A549 (cell line): ENCODE results near the gene GRID1. TPM values are rescaled to one million over a fixed set of nuclear protein-coding genes. Genes with fewer than 3 reads are reported as not detected.

Experiments
- ATAC-seq, 2 experiments: fragments of 200-7000 bp in 1 of 2; fragments of >200 bp in 1 of 2; cut with Nextera tagmentation in 1 of 2; cut with Tn5 transposase in 1 of 2; 3 replicates each; pipeline versions ENCODE4 v1.8.0 to v1.9.1; 2018 to 2020; ENCODE audit warnings: mild to moderate bottlenecking in 1 of 2, moderate library complexity in 1 of 2
- CTCF ChIA-PET: fragments of 300-600 bp; sonication (Branson Sonifier 250); formaldehyde crosslinking; extraction: SDS; loops from one replicate; lab custom pipeline; 2021; ENCODE audit warnings: antibody characterized with exemption, inconsistent platforms; lab: Yijun Ruan, JAX
- POLR2A ChIA-PET: fragments of 350-600 bp; formaldehyde crosslinking; extraction: SDS; loops from one replicate; lab custom pipeline; 2021; ENCODE audit warnings: antibody characterized with exemption, inconsistent platforms; lab: Yijun Ruan, JAX
- DNase-seq, 2 experiments: peaks; one replicate each; pipeline versions ENCODE4 v3.0.0 to v3.0.0-alpha.2; 2011 to 2016; ENCODE audit warnings: low read depth in 1 of 2, low spot score in 1 of 2
- FAIRE-seq: peaks from 2 replicates; lab custom pipeline; 2011; peaks lifted over from hg19 to GRCh38; lab: Jason Lieb, UNC
- H3K27ac ChIP-seq, 2 experiments: fragments of >200 bp; sonication (Bioruptor Twin); formaldehyde crosslinking; 3 replicates each; pipeline ENCODE4 v1.5.1; 2016 to 2017
- H3K4me1 ChIP-seq: fragments of >200 bp; sonication (Bioruptor Twin); formaldehyde crosslinking; 3 replicates; pipeline ENCODE4 v1.6.1; 2016
- H3K4me2 ChIP-seq: fragments of >200 bp; sonication (Bioruptor Twin); formaldehyde crosslinking; 3 replicates; pipeline ENCODE4 v1.6.1; 2016
- H3K4me3 ChIP-seq: fragments of >200 bp; sonication (Bioruptor Twin); formaldehyde crosslinking; 3 replicates; pipeline ENCODE4 v1.5.1; 2016
- H3K9me3 ChIP-seq: fragments of >200 bp; sonication (Bioruptor Twin); formaldehyde crosslinking; 3 replicates; pipeline ENCODE4 v1.6.1; 2016
- EHF ChIP-seq: fragments of 250-450 bp; sonication (Bioruptor Pico); IDR thresholded peaks from 2 replicates; pipeline ENCODE4 v1.5.0; 2020; ENCODE audit warnings: mild to moderate bottlenecking
- EP300 ChIP-seq, 2 experiments: fragments of >200 bp; sonication (Bioruptor Twin); formaldehyde crosslinking; IDR thresholded peaks; 2 replicates in 1 of 2; 3 replicates in 1 of 2; pipeline ENCODE4 v1.6.1; 2016 to 2017
- FOSB ChIP-seq: fragments of 250-450 bp; sonication (Bioruptor Pico); IDR thresholded peaks from 2 replicates; pipeline ENCODE4 v1.5.0; 2020; ENCODE audit warnings: mild to moderate bottlenecking, moderate library complexity
- FOXS1 ChIP-seq: fragments of 250-450 bp; sonication (Bioruptor Pico); IDR thresholded peaks from 2 replicates; pipeline ENCODE4 v1.5.0; 2020; ENCODE audit warnings: mild to moderate bottlenecking, moderate library complexity
- HDAC2 ChIP-seq: fragments of 200-600 bp; sonication (generic); IDR thresholded peaks from 2 replicates; pipeline ENCODE4 v1.6.1; 2016
- JUN ChIP-seq, 2 experiments: fragments of >200 bp; sonication (Bioruptor Twin); formaldehyde crosslinking; IDR thresholded peaks; 2 replicates in 1 of 2; 3 replicates in 1 of 2; pipeline ENCODE4 v1.6.1; 2016 to 2017
- JUNB ChIP-seq: fragments of >200 bp; sonication (Bioruptor Twin); formaldehyde crosslinking; IDR thresholded peaks from 2 replicates; pipeline ENCODE4 v1.6.1; 2016
- MYC ChIP-seq: IDR thresholded peaks from 2 replicates; pipeline ENCODE4 v1.6.1; 2012; ENCODE audit warnings: mild to moderate bottlenecking, inconsistent platforms, low read length, improper control_type of control experiment, borderline replicate concordance
- NPAS2 ChIP-seq: fragments of 250-450 bp; sonication (Bioruptor Pico); IDR thresholded peaks from 2 replicates; pipeline ENCODE4 v1.8.0; 2022; ENCODE audit warnings: mild to moderate bottlenecking, moderate library complexity, borderline replicate concordance
- NR3C1 ChIP-seq: fragments of >200 bp; sonication (Bioruptor Twin); formaldehyde crosslinking; IDR thresholded peaks from 3 replicates; pipeline ENCODE4 v1.6.1; 2017
- RAD21 ChIP-seq, 2 experiments: fragments of >200 bp in 1 of 2; sonication (Bioruptor Twin) in 1 of 2; formaldehyde crosslinking in 1 of 2; IDR thresholded peaks in 1 of 2; conservative IDR thresholded peaks in 1 of 2; 2 replicates in 1 of 2; 3 replicates in 1 of 2; pipeline ENCODE4 v1.6.1; 2012 to 2018; ENCODE audit warnings: inconsistent platforms in 1 of 2
- RCOR1 ChIP-seq: fragments of 150-350 bp; IDR thresholded peaks from 2 replicates; pipeline ENCODE4 v1.6.1; 2014; ENCODE audit warnings: antibody characterized with exemption, low read length, low read depth
- RNF2 ChIP-seq: fragments of 200-600 bp; sonication (generic); IDR thresholded peaks from 2 replicates; pipeline ENCODE4 v1.6.1; 2016; ENCODE audit warnings: low read depth, mild to moderate bottlenecking, antibody characterized with exemption, moderate library complexity, borderline replicate concordance
- TFCP2L1 ChIP-seq: fragments of 250-450 bp; sonication (Bioruptor Pico); IDR thresholded peaks from 2 replicates; pipeline ENCODE4 v1.5.0; 2021; ENCODE audit warnings: mild to moderate bottlenecking
- ZNF302 ChIP-seq: fragments of 250-450 bp; sonication (Bioruptor Pico); IDR thresholded peaks from 2 replicates; pipeline ENCODE4 v1.9.0; 2021; ENCODE audit warnings: inconsistent platforms, mild to moderate bottlenecking, moderate library complexity
- ZSCAN20 ChIP-seq: fragments of 250-450 bp; sonication (Bioruptor Pico); IDR thresholded peaks from 2 replicates; pipeline ENCODE4 v1.8.0; 2022; ENCODE audit warnings: mild to moderate bottlenecking, moderate library complexity
- WGBS: methylation state at CpG from one replicate; pipeline ENCODE4 v1.1.6; 2017; ENCODE audit errors: missing lambda C conversion rate; 5-methylcytosine and 5-hydroxymethylcytosine counted together
- polyA plus RNA-seq, 4 experiments: library from polyadenylated mRNA; depleted of rRNA in 3 of 4; stranded (reverse); fragments of >200 nt; fragmentation: RNase III in 1 of 4; extraction: RNeasy Plus Mini Kit Qiagen cat#74134 plus additional on column Dnase treatment in 1 of 4; gene quantifications; 2 replicates in 3 of 4; 3 replicates in 1 of 4; pipeline ENCODE4 v1.2.3, GENCODE V29; 2011 to 2017
- TF ChIP-seq, protein P1 (sequence below): fragments of 150-350 bp; IDR thresholded peaks from 2 replicates; pipeline ENCODE4 v1.6.1; 2014; ENCODE audit warnings: low read depth, mild to moderate bottlenecking, low read length
- TF ChIP-seq, protein P2 (sequence below): fragments of 250-450 bp; sonication (Bioruptor Pico); IDR thresholded peaks from 2 replicates; pipeline ENCODE4 v1.5.0; 2021; ENCODE audit warnings: mild to moderate bottlenecking, moderate library complexity, borderline replicate concordance
- TF ChIP-seq, protein P3 (sequence below): fragments of >200 bp; sonication (Bioruptor Twin); formaldehyde crosslinking; IDR thresholded peaks from 3 replicates; pipeline ENCODE4 v1.6.1; 2016
- TF ChIP-seq, protein P4 (sequence below): IDR thresholded peaks from 2 replicates; pipeline ENCODE4 v1.6.1; 2012

Gene GRID1
- polyA plus RNA-seq, 2 of the 4 experiments (the other 2 are of a cell fraction): 0.14 to 0.30 TPM

DNA sequence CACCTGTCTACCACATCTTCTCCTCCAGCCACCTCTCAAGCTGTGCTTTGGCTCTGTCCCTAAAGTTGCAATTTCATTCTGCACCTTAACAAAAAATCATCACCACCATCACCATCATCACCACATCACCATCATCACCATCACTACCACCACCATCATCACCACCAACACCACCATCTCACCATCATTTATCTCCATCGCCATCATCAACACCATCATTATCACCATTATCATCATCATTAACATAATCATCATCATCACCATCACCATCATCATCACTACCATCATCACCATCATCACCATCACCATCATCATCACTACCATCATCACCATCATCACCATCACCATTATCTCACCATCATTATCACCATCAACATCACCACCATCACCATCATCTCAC, 245.4 kb downstream of the GRID1 start:
- Histone ChIP-seq H3K4me1 (no peaks in the 10 kb centered on the region), H3K9me3 (no peaks in the 10 kb centered on the region), H3K4me2 (no peak overlapping the region), H3K27ac (no peak overlapping the region), H3K4me3 (no peak overlapping the region)
- ATAC-seq: no peak
- FAIRE-seq: no peak
- CTCF ChIA-PET: no interaction called here
- TF ChIP-seq, protein P1, sequence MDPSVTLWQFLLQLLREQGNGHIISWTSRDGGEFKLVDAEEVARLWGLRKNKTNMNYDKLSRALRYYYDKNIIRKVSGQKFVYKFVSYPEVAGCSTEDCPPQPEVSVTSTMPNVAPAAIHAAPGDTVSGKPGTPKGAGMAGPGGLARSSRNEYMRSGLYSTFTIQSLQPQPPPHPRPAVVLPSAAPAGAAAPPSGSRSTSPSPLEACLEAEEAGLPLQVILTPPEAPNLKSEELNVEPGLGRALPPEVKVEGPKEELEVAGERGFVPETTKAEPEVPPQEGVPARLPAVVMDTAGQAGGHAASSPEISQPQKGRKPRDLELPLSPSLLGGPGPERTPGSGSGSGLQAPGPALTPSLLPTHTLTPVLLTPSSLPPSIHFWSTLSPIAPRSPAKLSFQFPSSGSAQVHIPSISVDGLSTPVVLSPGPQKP: no peak
- TF ChIP-seq NPAS2 (CRISPR knock-in tag): no peak
- TF ChIP-seq FOXS1 (CRISPR knock-in tag): no peak
- TF ChIP-seq, protein P2, sequence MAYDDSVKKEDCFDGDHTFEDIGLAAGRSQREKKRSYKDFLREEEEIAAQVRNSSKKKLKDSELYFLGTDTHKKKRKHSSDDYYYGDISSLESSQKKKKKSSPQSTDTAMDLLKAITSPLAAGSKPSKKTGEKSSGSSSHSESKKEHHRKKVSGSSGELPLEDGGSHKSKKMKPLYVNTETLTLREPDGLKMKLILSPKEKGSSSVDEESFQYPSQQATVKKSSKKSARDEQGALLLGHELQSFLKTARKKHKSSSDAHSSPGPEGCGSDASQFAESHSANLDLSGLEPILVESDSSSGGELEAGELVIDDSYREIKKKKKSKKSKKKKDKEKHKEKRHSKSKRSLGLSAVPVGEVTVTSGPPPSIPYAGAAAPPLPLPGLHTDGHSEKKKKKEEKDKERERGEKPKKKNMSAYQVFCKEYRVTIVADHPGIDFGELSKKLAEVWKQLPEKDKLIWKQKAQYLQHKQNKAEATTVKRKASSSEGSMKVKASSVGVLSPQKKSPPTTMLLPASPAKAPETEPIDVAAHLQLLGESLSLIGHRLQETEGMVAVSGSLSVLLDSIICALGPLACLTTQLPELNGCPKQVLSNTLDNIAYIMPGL (CRISPR knock-in tag): no peak
- TF ChIP-seq EP300 (IDR thresholded peaks at IDR 0.05): no peak
- TF ChIP-seq RAD21 (conservative IDR thresholded peaks at IDR 0.05 in 1 of 2, IDR thresholded peaks at IDR 0.05 in 1 of 2): no peak
- TF ChIP-seq, protein P3, sequence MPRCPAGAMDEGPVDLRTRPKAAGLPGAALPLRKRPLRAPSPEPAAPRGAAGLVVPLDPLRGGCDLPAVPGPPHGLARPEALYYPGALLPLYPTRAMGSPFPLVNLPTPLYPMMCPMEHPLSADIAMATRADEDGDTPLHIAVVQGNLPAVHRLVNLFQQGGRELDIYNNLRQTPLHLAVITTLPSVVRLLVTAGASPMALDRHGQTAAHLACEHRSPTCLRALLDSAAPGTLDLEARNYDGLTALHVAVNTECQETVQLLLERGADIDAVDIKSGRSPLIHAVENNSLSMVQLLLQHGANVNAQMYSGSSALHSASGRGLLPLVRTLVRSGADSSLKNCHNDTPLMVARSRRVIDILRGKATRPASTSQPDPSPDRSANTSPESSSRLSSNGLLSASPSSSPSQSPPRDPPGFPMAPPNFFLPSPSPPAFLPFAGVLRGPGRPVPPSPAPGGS: no peak
- TF ChIP-seq HDAC2: no peak
- TF ChIP-seq RNF2: no peak
- TF ChIP-seq FOSB (CRISPR knock-in tag): no peak
- TF ChIP-seq ZNF302 (CRISPR knock-in tag): no peak
- TF ChIP-seq RCOR1: no peak
- TF ChIP-seq MYC: no peak
- WGBS: 84% methylated on average over 1 of the region's 1 CpG
- POLR2A ChIA-PET: no interaction called here
- no peak for DNase-seq

DNA sequence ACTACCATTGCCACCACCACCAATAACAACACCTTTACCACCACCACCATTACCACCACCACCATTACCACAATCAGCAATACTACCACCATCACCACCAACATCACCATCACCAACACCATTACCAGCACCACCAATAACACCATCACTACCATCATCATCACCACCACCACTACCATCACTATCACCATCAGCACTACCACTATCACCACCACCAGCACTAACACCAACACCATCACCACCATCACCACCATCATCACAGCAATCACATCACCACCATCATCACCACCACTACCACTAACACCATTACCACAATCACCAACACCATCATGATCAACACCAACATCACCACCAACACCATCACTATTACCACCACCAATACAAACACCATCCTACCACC, 249.5 kb downstream of the GRID1 start:
- ChIA-PET CTCF (no interaction called here), POLR2A (no interaction called here)
- TF ChIP-seq TFCP2L1 (CRISPR knock-in tag) (no peak), ZNF302 (CRISPR knock-in tag) (no peak), FOXS1 (CRISPR knock-in tag) (no peak)
- H3K4me3 ChIP-seq: no peak overlapping the region
- ATAC-seq (no peak), FAIRE-seq (no peak), DNase-seq (no peak)
- no peaks in the 10 kb centered on the region for H3K9me3 ChIP-seq
- H3K27ac ChIP-seq: no peak overlapping the region
- H3K4me2 ChIP-seq: no peak overlapping the region
- H3K4me1 ChIP-seq: no peaks in the 10 kb centered on the region

DNA sequence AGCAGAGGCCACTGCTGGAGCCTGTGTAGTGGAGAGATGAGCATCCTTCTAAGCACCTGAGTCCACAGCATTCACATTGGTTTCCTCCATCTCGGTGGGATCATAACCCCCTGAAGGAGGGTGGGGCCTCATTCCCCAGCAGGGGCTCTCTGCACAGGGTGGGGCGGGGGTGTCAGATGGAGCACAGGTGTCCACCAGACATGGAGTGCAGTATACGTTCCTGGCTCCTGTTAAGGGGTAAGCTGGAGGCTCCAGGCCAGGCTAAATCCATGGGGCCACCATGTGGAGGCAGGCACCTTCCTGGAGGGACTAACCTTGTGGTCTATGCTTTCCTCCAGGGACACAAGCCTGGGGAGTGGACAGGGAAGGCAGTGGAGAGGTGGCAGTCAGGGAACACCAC, 252.6 kb downstream of the GRID1 start:
- no peak for ATAC-seq
- H3K4me3 ChIP-seq: no peak overlapping the region
- H3K4me1 ChIP-seq: no peaks in the 10 kb centered on the region
- ChIA-PET CTCF (interaction anchor here (0.8 to 1.2 kb wide), 3 partner anchors 22 to 249 kb away, joined by 3 read pairs; no protein-coding TSS in a partner anchor), POLR2A (no interaction called here)
- no peak overlapping the region for H3K27ac ChIP-seq
- no peak overlapping the region for H3K4me2 ChIP-seq
- DNase-seq: no peak
- H3K9me3 ChIP-seq: no peaks in the 10 kb centered on the region
- TF ChIP-seq RAD21 (conservative IDR thresholded peaks at IDR 0.05 in 1 of 2, IDR thresholded peaks at IDR 0.05 in 1 of 2) (no peak), JUNB (no peak), ZSCAN20 (no peak), NR3C1 (no peak), JUN (IDR thresholded peaks at IDR 0.05) (no peak), EHF (CRISPR knock-in tag) (no peak)
- TF ChIP-seq, protein P4, sequence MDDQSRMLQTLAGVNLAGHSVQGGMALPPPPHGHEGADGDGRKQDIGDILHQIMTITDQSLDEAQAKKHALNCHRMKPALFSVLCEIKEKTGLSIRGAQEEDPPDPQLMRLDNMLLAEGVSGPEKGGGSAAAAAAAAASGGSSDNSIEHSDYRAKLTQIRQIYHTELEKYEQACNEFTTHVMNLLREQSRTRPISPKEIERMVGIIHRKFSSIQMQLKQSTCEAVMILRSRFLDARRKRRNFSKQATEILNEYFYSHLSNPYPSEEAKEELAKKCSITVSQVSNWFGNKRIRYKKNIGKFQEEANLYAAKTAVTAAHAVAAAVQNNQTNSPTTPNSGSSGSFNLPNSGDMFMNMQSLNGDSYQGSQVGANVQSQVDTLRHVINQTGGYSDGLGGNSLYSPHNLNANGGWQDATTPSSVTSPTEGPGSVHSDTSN: no peak
- no peak for FAIRE-seq
- 0% methylated on average over 1 of the region's 3 CpGs for WGBS
